ENCODE data around the gene GCAT. TPM values are rescaled to one million over a fixed set of nuclear protein-coding genes. Genes with fewer than 3 reads are reported as not detected.

Gene GCAT
- total RNA-seq, 1 donor from 2014 or later: 27.6 TPM

DNA sequence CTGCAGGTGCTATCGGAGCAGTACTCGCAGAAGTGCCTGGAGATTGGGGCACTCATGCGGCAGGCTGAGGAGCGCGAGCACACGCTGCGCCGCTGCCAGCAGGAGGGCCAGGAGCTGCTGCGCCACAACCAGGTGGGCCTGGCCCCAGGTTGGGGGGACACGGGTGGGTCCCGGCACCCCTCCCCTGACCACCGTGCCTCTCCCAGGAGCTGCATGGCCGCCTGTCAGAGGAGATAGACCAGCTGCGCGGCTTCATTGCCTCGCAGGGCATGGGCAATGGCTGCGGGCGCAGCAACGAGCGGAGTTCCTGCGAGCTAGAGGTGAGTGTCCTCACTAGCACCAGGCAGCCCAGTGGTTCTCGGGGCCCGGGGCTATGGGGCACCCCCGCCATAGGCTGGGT is 38.7 kb upstream of the GCAT start:
- Histone ChIP-seq H3K36me3 (ENCODE audit: control insufficient read depth, insufficient read depth, low read length) (peaks cover 34% of the 10 kb centered on the region), H3K4me3 (ENCODE audit: low read depth, low read length) (no peak overlapping the region), H3K27me3 (ENCODE audit: control insufficient read depth, insufficient read depth, low read length) (no peaks in the 10 kb centered on the region)
- TF ChIP-seq, protein P1, sequence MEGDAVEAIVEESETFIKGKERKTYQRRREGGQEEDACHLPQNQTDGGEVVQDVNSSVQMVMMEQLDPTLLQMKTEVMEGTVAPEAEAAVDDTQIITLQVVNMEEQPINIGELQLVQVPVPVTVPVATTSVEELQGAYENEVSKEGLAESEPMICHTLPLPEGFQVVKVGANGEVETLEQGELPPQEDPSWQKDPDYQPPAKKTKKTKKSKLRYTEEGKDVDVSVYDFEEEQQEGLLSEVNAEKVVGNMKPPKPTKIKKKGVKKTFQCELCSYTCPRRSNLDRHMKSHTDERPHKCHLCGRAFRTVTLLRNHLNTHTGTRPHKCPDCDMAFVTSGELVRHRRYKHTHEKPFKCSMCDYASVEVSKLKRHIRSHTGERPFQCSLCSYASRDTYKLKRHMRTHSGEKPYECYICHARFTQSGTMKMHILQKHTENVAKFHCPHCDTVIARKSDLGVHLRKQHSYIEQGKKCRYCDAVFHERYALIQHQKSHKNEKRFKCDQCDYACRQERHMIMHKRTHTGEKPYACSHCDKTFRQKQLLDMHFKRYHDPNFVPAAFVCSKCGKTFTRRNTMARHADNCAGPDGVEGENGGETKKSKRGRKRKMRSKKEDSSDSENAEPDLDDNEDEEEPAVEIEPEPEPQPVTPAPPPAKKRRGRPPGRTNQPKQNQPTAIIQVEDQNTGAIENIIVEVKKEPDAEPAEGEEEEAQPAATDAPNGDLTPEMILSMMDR (IDR thresholded peaks at IDR 0.05; ENCODE audit: insufficient read depth, low read length, severe bottlenecking): no peak
- DNase-seq (ENCODE audit: low read depth) (no peak), FAIRE-seq (no peak)

DNA sequence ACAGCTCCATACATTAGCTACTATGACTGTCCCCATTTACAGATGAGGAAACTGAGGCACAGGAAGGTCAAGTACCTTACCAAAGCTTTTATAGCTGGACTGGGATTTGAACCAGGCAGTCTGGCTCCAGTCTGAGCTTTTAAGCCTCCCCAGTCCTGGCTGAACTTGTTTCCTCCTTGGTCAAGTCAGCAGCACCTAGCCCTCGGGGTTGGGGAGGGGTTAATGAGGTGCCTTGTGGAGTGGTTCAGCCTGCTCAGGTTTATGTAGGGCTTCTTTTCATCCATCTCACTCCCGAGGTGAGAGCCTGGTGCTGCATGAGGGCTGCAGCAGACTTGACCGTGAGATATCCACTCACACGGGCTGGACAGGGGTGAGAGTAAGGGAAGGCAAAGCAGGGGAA is 36.7 kb upstream of the GCAT start:
- no peak for DNase-seq (ENCODE audit: low read depth)
- TF ChIP-seq, protein P1 (IDR thresholded peaks at IDR 0.05; ENCODE audit: insufficient read depth, low read length, severe bottlenecking): no peak
- Histone ChIP-seq H3K27me3 (ENCODE audit: control insufficient read depth, insufficient read depth, low read length) (no peaks in the 10 kb centered on the region), H3K36me3 (ENCODE audit: control insufficient read depth, insufficient read depth, low read length) (peaks cover 28% of the 10 kb centered on the region), H3K4me3 (ENCODE audit: low read depth, low read length) (no peak overlapping the region)
- no peak for FAIRE-seq

DNA sequence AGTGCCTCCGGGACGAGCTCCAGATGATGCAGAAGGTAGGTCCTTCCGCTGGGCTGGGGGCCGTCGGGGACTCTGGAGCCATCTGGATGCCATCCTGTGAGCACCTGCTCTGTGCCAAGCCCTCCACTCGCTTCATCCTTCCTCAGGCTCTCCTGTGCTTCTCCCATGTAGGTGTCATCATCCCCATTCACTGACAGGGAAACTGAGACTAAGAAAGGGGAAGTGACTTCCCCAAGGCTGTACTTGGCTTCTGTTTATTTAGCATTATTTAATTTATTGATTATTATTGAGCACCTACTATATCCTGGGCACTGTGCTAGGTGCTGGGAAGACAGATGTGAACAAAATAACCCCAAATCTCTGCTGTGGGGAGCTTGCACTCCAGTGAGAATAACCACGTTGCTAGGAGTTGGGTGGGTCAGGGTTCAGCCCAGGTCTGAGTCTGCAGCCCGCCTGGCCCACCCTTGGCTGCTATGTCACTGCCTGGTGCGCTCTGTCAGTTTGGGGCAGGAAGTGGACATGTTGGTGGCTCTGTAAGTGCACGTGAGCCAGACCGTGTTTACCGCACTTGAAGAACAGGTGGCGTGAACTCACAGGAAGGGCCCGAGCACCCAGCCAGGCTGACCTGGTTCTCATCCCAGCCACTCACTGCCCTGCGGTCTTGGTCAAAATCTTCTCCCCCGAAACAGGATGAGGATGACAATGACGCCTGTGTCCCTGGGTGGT is 35.9 kb upstream of the GCAT start:
- no peak for DNase-seq (ENCODE audit: low read depth)
- FAIRE-seq: no peak
- Histone ChIP-seq H3K4me3 (ENCODE audit: low read depth, low read length) (no peak overlapping the region), H3K36me3 (ENCODE audit: control insufficient read depth, insufficient read depth, low read length) (peaks cover 26% of the 10 kb centered on the region), H3K27me3 (ENCODE audit: control insufficient read depth, insufficient read depth, low read length) (no peaks in the 10 kb centered on the region)
- TF ChIP-seq, protein P1 (IDR thresholded peaks at IDR 0.05; ENCODE audit: insufficient read depth, low read length, severe bottlenecking): no peak

DNA sequence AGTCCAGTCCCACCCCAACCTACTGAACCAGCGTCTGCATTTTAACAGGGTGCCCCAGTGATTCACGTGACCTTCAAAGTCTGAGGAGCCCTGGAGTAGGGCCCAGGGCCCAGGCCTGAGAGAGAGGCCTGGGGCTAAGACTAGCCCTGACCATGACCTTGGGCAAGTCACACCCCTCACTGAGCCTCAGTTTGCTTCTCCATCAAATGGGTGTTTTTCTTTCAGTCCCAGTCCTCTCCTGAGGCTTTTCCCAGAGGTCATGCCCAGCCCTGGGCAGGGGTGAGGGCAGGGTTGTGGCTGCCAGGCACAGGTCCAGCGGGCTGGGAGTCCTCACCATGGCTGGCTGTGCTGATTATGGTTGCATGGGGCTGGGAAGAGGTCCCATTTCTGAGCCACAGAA is 33.0 kb upstream of the GCAT start:
- FAIRE-seq (no peak), DNase-seq (ENCODE audit: low read depth) (no peak)
- H3K4me3 ChIP-seq (ENCODE audit: low read depth, low read length): no peak overlapping the region
- TF ChIP-seq, protein P1 (IDR thresholded peaks at IDR 0.05; ENCODE audit: insufficient read depth, low read length, severe bottlenecking): no peak
- no peaks in the 10 kb centered on the region for H3K27me3 ChIP-seq (ENCODE audit: control insufficient read depth, insufficient read depth, low read length)
- peaks cover 13% of the 10 kb centered on the region for H3K36me3 ChIP-seq (ENCODE audit: control insufficient read depth, insufficient read depth, low read length)

DNA sequence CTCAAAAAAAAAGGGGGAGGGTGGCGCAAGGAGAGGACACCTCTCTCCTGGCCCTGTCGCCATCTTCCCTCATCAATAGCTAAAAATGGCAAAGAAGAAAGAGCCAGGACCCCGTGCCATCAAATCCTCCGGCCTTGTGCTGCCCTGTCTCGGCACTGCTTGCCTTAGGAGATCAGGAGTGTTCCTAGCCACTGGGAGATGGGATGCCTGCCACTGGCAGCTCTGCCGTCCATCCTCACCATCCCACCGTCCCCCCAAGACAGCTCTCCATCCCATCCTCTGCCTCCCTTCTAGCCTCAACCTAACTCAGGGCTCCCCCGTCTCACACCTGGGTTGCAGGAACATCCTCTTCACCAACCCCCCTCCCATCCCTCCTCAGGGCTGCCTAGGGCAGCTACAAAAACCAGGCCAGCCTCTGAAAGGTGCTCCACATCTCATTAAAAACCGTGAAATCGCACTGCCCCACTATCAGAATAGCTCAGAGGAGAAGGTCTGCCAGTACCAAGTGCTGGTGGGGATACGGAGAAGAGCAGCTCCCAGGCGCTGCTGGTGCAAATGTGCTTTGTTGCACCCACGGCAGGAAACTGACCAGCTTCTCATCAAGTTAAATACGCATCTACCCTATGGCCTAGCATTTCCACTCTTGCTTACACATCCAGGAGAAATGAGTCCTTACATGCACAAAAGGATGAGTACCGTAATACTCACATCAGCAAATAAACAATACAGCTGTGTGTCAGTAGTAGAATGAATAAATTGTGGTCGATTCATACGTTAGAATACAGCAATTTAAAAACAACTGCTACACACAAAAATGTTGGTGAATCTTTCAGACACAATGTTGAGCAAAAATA is 31.7 kb upstream of the GCAT start:
- FAIRE-seq (peak; percentile 60), DNase-seq (ENCODE audit: low read depth) (peak; percentile 99)
- TF ChIP-seq, protein P1 (IDR thresholded peaks at IDR 0.05; ENCODE audit: insufficient read depth, low read length, severe bottlenecking): no peak
- Histone ChIP-seq H3K27me3 (ENCODE audit: control insufficient read depth, insufficient read depth, low read length) (no peaks in the 10 kb centered on the region), H3K36me3 (ENCODE audit: control insufficient read depth, insufficient read depth, low read length) (peaks cover 13% of the 10 kb centered on the region), H3K4me3 (ENCODE audit: low read depth, low read length) (no peak overlapping the region)
